Esophagus muscularis mucosa (tissue), 4 donors: Measurements from ENCODE around the gene INSC. TPM values are rescaled to one million over a fixed set of nuclear protein-coding genes. Genes with fewer than 3 reads are reported as not detected.

Experiments used
- DNase-seq: peaks from one replicate; pipeline ENCODE4 v3.0.0-alpha.2; 2017; ENCODE audit errors: extremely low spot score
- H3K27ac ChIP-seq, 4 donors: fragments of 200-600 bp; sonication (generic); replicated peaks in 1 of 4; 1 replicate in 3 of 4; 2 replicates in 1 of 4; pipeline ENCODE4 v1.5.1; 2016 to 2019; ENCODE audit warnings: mild to moderate bottlenecking in 1 of 4
- H3K27me3 ChIP-seq, 4 donors: fragments of 200-600 bp; sonication (generic); one replicate each; pipeline versions ENCODE4 v1.5.1 to v1.6.0; 2016 to 2019
- H3K36me3 ChIP-seq, 4 donors: fragments of 200-600 bp; sonication (generic); one replicate each; pipeline ENCODE4 v1.5.1; 2016 to 2019
- H3K4me1 ChIP-seq, 4 donors: fragments of 200-600 bp; sonication (generic); one replicate each; pipeline ENCODE4 v1.5.1; 2016 to 2019
- H3K4me3 ChIP-seq, 4 donors: fragments of 200-600 bp; sonication (generic); 1 replicate in 2 of 4; 2 replicates in 2 of 4; pipeline ENCODE4 v1.5.1; 2016 to 2019; ENCODE audit warnings: mild to moderate bottlenecking in 4 of 4, moderate library complexity in 1 of 4
- H3K9me3 ChIP-seq, 4 donors: fragments of 200-600 bp; sonication (generic); 1 replicate in 3 of 4; 2 replicates in 1 of 4; pipeline ENCODE4 v1.5.1; 2016 to 2019
- CTCF ChIP-seq, 3 experiments: fragments of 200-600 bp in 2 of 3; fragments of 450-650 bp in 1 of 3; sonication (generic) in 2 of 3; IDR thresholded peaks; one replicate each; pipeline ENCODE4 v1.5.1; 2017 to 2019; ENCODE audit warnings: antibody characterized with exemption in 3 of 3, mild to moderate bottlenecking in 2 of 3, moderate library complexity in 1 of 3
- EP300 ChIP-seq: sonication (generic); formaldehyde crosslinking; IDR thresholded peaks from one replicate; pipeline ENCODE4 v1.6.1; 2017; ENCODE audit warnings: antibody characterized with exemption
- POLR2A ChIP-seq: fragments of 450-650 bp; IDR thresholded peaks from one replicate; pipeline ENCODE4 v1.6.1; 2017; ENCODE audit warnings: antibody characterized with exemption, moderate library complexity, mild to moderate bottlenecking, low read depth
- POLR2AphosphoS5 ChIP-seq, 2 donors: sonication (generic); formaldehyde crosslinking; IDR thresholded peaks; one replicate each; pipeline ENCODE4 v1.6.1; 2017; ENCODE audit warnings: antibody characterized with exemption in 2 of 2
- WGBS: methylation state at CpG from one replicate; pipeline ENCODE4 v1.1.5; 2018; 5-methylcytosine and 5-hydroxymethylcytosine counted together
- intact Hi-C: fragments of 100-400 bp; cut with DNase I; formaldehyde crosslinking; loops from one replicate; pipeline ENCODE4 v1.15.1; 2023
- total RNA-seq, 4 donors: library from RNA; depleted of rRNA; stranded (reverse); fragments of >200 nt; gene quantifications; one replicate each; pipeline versions ENCODE4 v1.1.0 to v1.2.1, GENCODE V29; 2016

Gene INSC
- total RNA-seq, 4 donors from 2014 or later = 1.7 to 3.1 (median 2.6) TPM

- intact Hi-C loops = no loop called here
- no peak for TF ChIP-seq POLR2AphosphoS5 (IDR thresholded peaks at IDR 0.05)
- no peak for TF ChIP-seq EP300
- no peak for TF ChIP-seq POLR2A
- no peak for TF ChIP-seq CTCF (IDR thresholded peaks at IDR 0.05)
- no peaks in the 10 kb centered on the region for H3K4me1 ChIP-seq
- no peak overlapping the region for H3K27ac ChIP-seq
- no peaks in the 10 kb centered on the region for H3K36me3 ChIP-seq
- H3K4me3 ChIP-seq = no peak overlapping the region
- DNase-seq = no peak
- WGBS = 76% methylated on average over 1 of the region's 1 CpG
- H3K9me3 ChIP-seq = no peaks in the 10 kb centered on the region
- no peaks in the 10 kb centered on the region for H3K27me3 ChIP-seq
Measured at GRCh38 chr11:15161790-15162189, 47.1 kb downstream of the INSC start.

GRCh38 chr11:15163136-15163535, 48.4 kb downstream of the INSC start:
- no peak overlapping the region for H3K27ac ChIP-seq
- no peak overlapping the region for H3K4me3 ChIP-seq
- intact Hi-C loops = no loop called here
- H3K4me1 ChIP-seq = no peaks in the 10 kb centered on the region
- H3K27me3 ChIP-seq = no peaks in the 10 kb centered on the region
- no peaks in the 10 kb centered on the region for H3K9me3 ChIP-seq
- no peak for DNase-seq
- TF ChIP-seq EP300 (no peak), POLR2AphosphoS5 (IDR thresholded peaks at IDR 0.05) (no peak), CTCF (IDR thresholded peaks at IDR 0.05) (no peak), POLR2A (no peak)
- no peaks in the 10 kb centered on the region for H3K36me3 ChIP-seq

GRCh38 chr11:15166204-15166603, 51.5 kb downstream of the INSC start:
- Histone ChIP-seq H3K27ac (no peak overlapping the region), H3K4me1 (no peaks in the 10 kb centered on the region), H3K4me3 (no peak overlapping the region), H3K36me3 (no peaks in the 10 kb centered on the region), H3K9me3 (no peaks in the 10 kb centered on the region), H3K27me3 (no peaks in the 10 kb centered on the region)
- no peak for TF ChIP-seq POLR2A
- TF ChIP-seq EP300 = no peak
- TF ChIP-seq CTCF (IDR thresholded peaks at IDR 0.05) = no peak
- TF ChIP-seq POLR2AphosphoS5 (IDR thresholded peaks at IDR 0.05) = no peak
- DNase-seq = no peak
- intact Hi-C loops = no loop called here

GRCh38 chr11:15169815-15170551, 55.3 kb downstream of the INSC start:
- WGBS = 78% methylated on average over 4 of the region's 4 CpGs
- Histone ChIP-seq H3K36me3 (no peaks in the 10 kb centered on the region), H3K4me3 (no peak overlapping the region), H3K27me3 (no peaks in the 10 kb centered on the region), H3K27ac (no peak overlapping the region), H3K9me3 (no peaks in the 10 kb centered on the region), H3K4me1 (no peaks in the 10 kb centered on the region)
- TF ChIP-seq EP300 (no peak), POLR2A (no peak), POLR2AphosphoS5 (IDR thresholded peaks at IDR 0.05) (no peak), CTCF (IDR thresholded peaks at IDR 0.05) (no peak)
- intact Hi-C loops = no loop called here
- DNase-seq = no peak

- no peaks in the 10 kb centered on the region for H3K4me1 ChIP-seq
- no peak for DNase-seq
- no peaks in the 10 kb centered on the region for H3K9me3 ChIP-seq
- H3K4me3 ChIP-seq = no peak overlapping the region
- H3K27me3 ChIP-seq = no peaks in the 10 kb centered on the region
- H3K36me3 ChIP-seq = no peaks in the 10 kb centered on the region
- WGBS = 82% methylated on average over 3 of the region's 3 CpGs
- TF ChIP-seq POLR2A (no peak), POLR2AphosphoS5 (IDR thresholded peaks at IDR 0.05) (no peak), EP300 (no peak), CTCF (IDR thresholded peaks at IDR 0.05) (no peak)
- intact Hi-C loops = no loop called here
- no peak overlapping the region for H3K27ac ChIP-seq
Measured at GRCh38 chr11:15170698-15171097, 56.0 kb downstream of the INSC start.
